Caco-2 (cell line): ENCODE measurements around the gene CHCHD6. TPM values are rescaled to one million over a fixed set of nuclear protein-coding genes. Genes with fewer than 3 reads are reported as not detected.

Experiments
- BruUV-seq: library from RNA; stranded (reverse); fragments of 400-500 nt; replicated peaks from 2 replicates; lab custom pipeline; 2021; lab: Mats Ljungman, UMichigan
- CTCF ChIA-PET: fragments of 300-600 bp; sonication (Branson Sonifier 250); formaldehyde crosslinking; loops from one replicate; lab custom pipeline; 2022; ENCODE audit warnings: antibody characterized with exemption; lab: Charles Lee
- POLR2A ChIA-PET: fragments of 300-600 bp; sonication (Branson Sonifier 250); formaldehyde crosslinking; loops from one replicate; lab custom pipeline; 2022; ENCODE audit warnings: antibody characterized with exemption; lab: Charles Lee
- DNase-seq, 2 experiments: peaks; one replicate each; pipeline versions ENCODE4 v3.0.0 to v3.0.0-alpha.2; 2020 to 2022
- H3K27me3 ChIP-seq: replicated peaks from 2 replicates; pipeline ENCODE4 v1.6.0; 2011; ENCODE audit warnings: low read length; ENCODE audit not compliant: control insufficient read depth, insufficient read depth
- H3K36me3 ChIP-seq: 2 replicates; pipeline ENCODE4 v1.5.1; 2011; ENCODE audit warnings: low read length; ENCODE audit not compliant: control insufficient read depth, insufficient read depth
- H3K4me1 ChIP-seq: fragments of 250-450 bp; sonication (Bioruptor Pico); 2 replicates; pipeline ENCODE4 v1.5.1; 2020; ENCODE audit warnings: mild to moderate bottlenecking
- H3K4me3 ChIP-seq: 2 replicates; pipeline ENCODE4 v1.5.1; 2011; ENCODE audit warnings: low read depth, mild to moderate bottlenecking, control low read depth, low read length
- H3K9me3 ChIP-seq: fragments of 250-450 bp; sonication (Bioruptor Pico); 2 replicates; pipeline ENCODE4 v1.5.1; 2020; ENCODE audit warnings: mild to moderate bottlenecking, moderate library complexity
- H3K27ac Mint-ChIP-seq: one replicate; pipeline ENCODE4 v1.8.0; 2022; ENCODE audit warnings: mixed read lengths; ENCODE audit not compliant: unreplicated experiment
- H3K27me3 Mint-ChIP-seq: one replicate; pipeline ENCODE4 v1.8.0; 2022; ENCODE audit warnings: mixed read lengths; ENCODE audit not compliant: insufficient read depth, unreplicated experiment
- H3K36me3 Mint-ChIP-seq: one replicate; pipeline ENCODE4 v1.8.0; 2022; ENCODE audit warnings: mild to moderate bottlenecking, mixed read lengths; ENCODE audit not compliant: insufficient read depth, unreplicated experiment
- H3K4me1 Mint-ChIP-seq: one replicate; pipeline ENCODE4 v1.8.0; 2022; ENCODE audit warnings: low read depth, mixed read lengths; ENCODE audit not compliant: unreplicated experiment
- H3K4me3 Mint-ChIP-seq: one replicate; pipeline ENCODE4 v1.8.0; 2022; ENCODE audit warnings: mild to moderate bottlenecking, moderate library complexity, mixed read lengths; ENCODE audit not compliant: unreplicated experiment
- H3K9me3 Mint-ChIP-seq: one replicate; pipeline ENCODE4 v1.8.0; 2022; ENCODE audit warnings: mixed read lengths; ENCODE audit not compliant: unreplicated experiment
- intact Hi-C: fragments of 100-400 bp; cut with micrococcal nuclease; formaldehyde crosslinking; loops from one replicate; pipeline ENCODE4 v1.10.0; 2022; ENCODE audit not compliant: unreplicated experiment
- total RNA-seq: library from RNA; stranded (reverse); gene quantifications from 2 replicates; pipeline ENCODE4 v1.2.3, GENCODE V29; 2022
- TF ChIP-seq, protein P1 (sequence below), 2 experiments: fragments of 200-600 bp in 1 of 2; IDR thresholded peaks; 1 replicate in 1 of 2; 2 replicates in 1 of 2; pipeline versions ENCODE4 v1.5.1 to v1.8.0; 2011 to 2022; ENCODE audit warnings: antibody characterized with exemption in 1 of 2, control low read depth in 1 of 2, inconsistent platforms in 1 of 2, low read depth in 1 of 2, low read length in 1 of 2, mild to moderate bottlenecking in 1 of 2, moderate library complexity in 1 of 2; ENCODE audit not compliant: insufficient read depth in 1 of 2, severe bottlenecking in 1 of 2, unreplicated experiment in 1 of 2

CHCHD6 gene
- total RNA-seq, 1 experiment from 2014 or later, result 49.5 TPM

DNA sequence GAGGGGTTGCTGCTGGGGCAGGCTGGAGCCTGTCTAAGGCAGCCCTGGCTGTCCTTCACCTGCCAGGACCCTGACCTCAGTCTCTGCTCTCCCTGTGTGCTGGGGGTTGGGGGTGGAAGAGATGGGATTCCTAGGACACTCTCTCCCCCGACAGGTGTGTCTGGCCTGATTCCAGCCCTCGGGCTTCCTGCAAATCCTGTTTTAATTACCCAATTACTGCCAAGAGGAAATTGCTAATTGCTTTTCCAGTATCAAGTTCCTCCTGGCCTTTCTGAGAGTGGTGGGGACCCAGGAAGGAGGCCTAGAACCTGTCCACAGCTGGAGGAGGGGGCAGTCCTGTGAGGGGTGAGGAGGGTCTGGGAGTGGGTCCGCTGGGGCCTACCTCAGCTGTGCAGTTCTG lies 294.7 kb downstream of the CHCHD6 start:
- Mint-ChIP-seq H3K27ac (no peak overlapping the region), H3K9me3 (no peaks in the 10 kb centered on the region), H3K36me3 (peaks cover 23% of the 10 kb centered on the region), H3K27me3 (no peaks in the 10 kb centered on the region), H3K4me1 (no peaks in the 10 kb centered on the region), H3K4me3 (no peak overlapping the region)
- DNase-seq, result no peak
- Histone ChIP-seq H3K4me3 (no peak overlapping the region), H3K27me3 (no peaks in the 10 kb centered on the region), H3K4me1 (no peaks in the 10 kb centered on the region), H3K36me3 (no peaks in the 10 kb centered on the region; the same call in none of the 2 replicates), H3K9me3 (no peaks in the 10 kb centered on the region)
- ChIA-PET POLR2A (no interaction called here), CTCF (no interaction called here)
- TF ChIP-seq, protein P1, sequence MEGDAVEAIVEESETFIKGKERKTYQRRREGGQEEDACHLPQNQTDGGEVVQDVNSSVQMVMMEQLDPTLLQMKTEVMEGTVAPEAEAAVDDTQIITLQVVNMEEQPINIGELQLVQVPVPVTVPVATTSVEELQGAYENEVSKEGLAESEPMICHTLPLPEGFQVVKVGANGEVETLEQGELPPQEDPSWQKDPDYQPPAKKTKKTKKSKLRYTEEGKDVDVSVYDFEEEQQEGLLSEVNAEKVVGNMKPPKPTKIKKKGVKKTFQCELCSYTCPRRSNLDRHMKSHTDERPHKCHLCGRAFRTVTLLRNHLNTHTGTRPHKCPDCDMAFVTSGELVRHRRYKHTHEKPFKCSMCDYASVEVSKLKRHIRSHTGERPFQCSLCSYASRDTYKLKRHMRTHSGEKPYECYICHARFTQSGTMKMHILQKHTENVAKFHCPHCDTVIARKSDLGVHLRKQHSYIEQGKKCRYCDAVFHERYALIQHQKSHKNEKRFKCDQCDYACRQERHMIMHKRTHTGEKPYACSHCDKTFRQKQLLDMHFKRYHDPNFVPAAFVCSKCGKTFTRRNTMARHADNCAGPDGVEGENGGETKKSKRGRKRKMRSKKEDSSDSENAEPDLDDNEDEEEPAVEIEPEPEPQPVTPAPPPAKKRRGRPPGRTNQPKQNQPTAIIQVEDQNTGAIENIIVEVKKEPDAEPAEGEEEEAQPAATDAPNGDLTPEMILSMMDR (IDR thresholded peaks at IDR 0.05; ENCODE audit: insufficient read depth in 1 of 2, low read depth in 1 of 2, low read length in 1 of 2, severe bottlenecking in 1 of 2, unreplicated experiment in 1 of 2), result no peak
- BruUV-seq, result no TSS peak
- intact Hi-C loops, result no loop called here

DNA sequence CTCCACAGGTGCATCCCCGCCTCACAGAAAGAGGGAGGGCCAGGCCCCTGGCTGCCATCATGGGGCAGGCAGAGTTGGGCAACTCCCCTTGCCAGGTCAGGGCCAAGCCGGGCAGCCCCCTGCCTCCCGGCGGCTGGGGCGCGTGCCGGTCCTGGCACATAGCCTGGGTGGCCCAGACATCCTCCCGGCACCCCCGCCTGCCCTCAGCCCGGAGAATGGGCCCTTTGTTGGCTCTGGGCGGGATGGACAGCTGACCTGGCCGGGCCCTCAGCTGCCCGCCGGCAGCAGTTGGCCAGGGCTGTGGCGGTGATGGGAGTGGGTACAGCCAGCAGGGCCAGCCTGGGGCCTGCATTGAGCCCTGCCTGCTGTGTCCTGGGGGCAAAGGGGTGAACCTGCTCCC lies 295.3 kb downstream of the CHCHD6 start:
- H3K4me3 Mint-ChIP-seq, result no peak overlapping the region
- Histone ChIP-seq H3K9me3 (no peaks in the 10 kb centered on the region), H3K4me3 (no peak overlapping the region), H3K4me1 (no peaks in the 10 kb centered on the region), H3K36me3 (no peaks in the 10 kb centered on the region; the same call in 1 of the 2 replicates), H3K27me3 (no peaks in the 10 kb centered on the region)
- TF ChIP-seq, protein P1 (IDR thresholded peaks at IDR 0.05; ENCODE audit: insufficient read depth in 1 of 2, low read depth in 1 of 2, low read length in 1 of 2, severe bottlenecking in 1 of 2, unreplicated experiment in 1 of 2), result no peak
- no peaks in the 10 kb centered on the region for H3K9me3 Mint-ChIP-seq
- no TSS peak for BruUV-seq
- no peaks in the 10 kb centered on the region for H3K27me3 Mint-ChIP-seq
- peaks cover 27% of the 10 kb centered on the region for H3K36me3 Mint-ChIP-seq
- ChIA-PET CTCF (no interaction called here), POLR2A (no interaction called here)
- no peak for DNase-seq
- no peak overlapping the region for H3K27ac Mint-ChIP-seq
- intact Hi-C loops, result no loop called here
- H3K4me1 Mint-ChIP-seq, result no peaks in the 10 kb centered on the region

DNA sequence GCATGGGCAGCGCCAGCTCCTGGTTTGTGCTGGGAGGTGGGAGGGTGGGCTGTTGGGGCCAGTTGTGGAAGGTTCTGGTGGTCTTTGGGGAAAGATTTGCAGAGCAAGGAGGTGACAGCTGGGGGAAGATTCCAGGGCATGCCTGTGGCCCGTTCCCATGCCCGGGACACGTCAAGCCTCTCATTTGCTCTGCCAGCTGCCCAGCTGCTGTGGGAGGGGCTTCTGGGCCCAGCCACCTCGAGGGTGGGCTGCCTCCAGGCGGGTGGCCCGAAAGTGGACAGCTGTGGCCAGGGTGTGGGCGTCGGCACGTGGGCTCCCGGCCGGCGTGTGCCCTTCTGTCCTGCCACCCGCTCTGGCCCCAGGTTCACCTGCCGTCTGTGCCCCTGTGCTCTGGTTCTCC lies 296.1 kb downstream of the CHCHD6 start:
- Mint-ChIP-seq H3K4me1 (no peaks in the 10 kb centered on the region), H3K9me3 (no peaks in the 10 kb centered on the region), H3K27me3 (no peaks in the 10 kb centered on the region), H3K27ac (no peak overlapping the region), H3K4me3 (no peak overlapping the region), H3K36me3 (peaks cover 25% of the 10 kb centered on the region)
- Histone ChIP-seq H3K9me3 (no peaks in the 10 kb centered on the region), H3K27me3 (no peaks in the 10 kb centered on the region), H3K4me3 (no peak overlapping the region), H3K4me1 (no peaks in the 10 kb centered on the region), H3K36me3 (no peaks in the 10 kb centered on the region; the same call in 1 of the 2 replicates)
- TF ChIP-seq, protein P1 (IDR thresholded peaks at IDR 0.05; ENCODE audit: insufficient read depth in 1 of 2, low read depth in 1 of 2, low read length in 1 of 2, severe bottlenecking in 1 of 2, unreplicated experiment in 1 of 2), result no peak
- no TSS peak for BruUV-seq
- no peak for DNase-seq
- ChIA-PET POLR2A (no interaction called here), CTCF (no interaction called here)
- intact Hi-C loops, result no loop called here
